HG03469 (cell line): ENCODE results near the gene SNX8.

Source experiments
- ATAC-seq: cut with Tn5 transposase; IDR thresholded peaks from one replicate; pipeline ENCODE4 v1.9.1; 2021; ENCODE audit warnings: mild to moderate bottlenecking, moderate library complexity, moderate number of reproducible peaks; ENCODE audit not compliant: unreplicated experiment

The SNX8 gene

DNA sequence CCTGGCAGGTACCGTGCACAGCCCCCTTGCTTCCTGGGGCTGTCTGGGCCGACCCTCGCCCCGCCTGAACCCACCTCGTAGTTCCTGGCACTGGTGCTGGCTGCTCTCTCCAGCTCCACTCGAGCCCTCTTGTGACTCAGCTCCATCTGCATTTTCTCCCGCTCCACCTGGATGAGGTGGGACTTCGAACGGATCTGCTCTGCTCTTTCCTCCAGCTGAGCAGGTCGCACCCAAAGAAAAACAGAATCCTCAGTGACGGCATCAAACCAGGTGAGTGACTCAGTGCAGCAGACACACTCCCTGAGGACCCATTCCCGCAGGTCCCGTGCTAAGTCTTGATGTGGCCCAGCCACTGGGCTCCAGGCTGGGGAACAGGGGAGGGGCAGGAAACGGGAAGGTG is 88.9 kb downstream of the SNX8 start:
- no peak for ATAC-seq

GRCh38 chr7:2224934-2225333 is 89.3 kb downstream of the SNX8 start:
- ATAC-seq, result no peak

DNA sequence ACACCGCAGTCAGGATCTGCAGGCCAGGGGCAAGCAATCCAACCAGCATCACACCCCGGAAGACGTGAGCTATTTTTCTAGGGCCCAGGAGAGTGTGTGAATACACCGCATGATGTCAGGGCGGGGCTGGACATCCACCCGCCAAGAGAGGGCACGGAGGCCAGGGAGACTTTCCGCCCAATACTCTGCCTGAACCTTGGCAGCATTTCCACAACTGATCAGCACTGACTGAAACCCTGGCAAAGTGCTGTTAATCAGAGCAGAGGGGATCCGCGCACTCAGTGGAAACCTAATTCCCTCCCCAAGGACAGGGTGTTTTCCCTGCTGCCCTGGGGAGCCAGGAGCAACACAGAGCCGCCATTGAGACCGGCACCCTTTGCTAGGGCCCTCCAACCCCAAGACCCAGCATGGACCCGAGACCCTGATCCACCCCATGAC is 89.7 kb downstream of the SNX8 start:
- no peak for ATAC-seq

DNA sequence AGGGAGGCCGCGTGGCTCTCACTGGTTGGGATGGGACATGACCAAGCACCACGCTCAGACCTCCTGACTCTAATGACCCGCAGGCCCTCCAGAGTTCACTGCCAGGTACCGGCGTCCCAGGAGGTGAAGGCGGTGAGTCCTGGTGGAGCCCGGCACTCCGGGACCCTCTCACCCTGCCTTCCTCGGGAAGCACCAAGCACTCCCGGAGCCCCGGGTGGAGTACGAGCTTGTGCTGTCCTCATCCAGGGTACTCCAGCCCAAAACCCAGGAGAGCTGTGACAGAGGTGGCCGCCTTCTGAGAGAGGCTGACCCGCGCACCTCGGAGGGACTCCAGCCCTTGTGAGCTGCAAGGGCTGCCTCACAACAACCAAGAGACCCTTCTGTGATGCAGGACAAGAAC is 90.9 kb downstream of the SNX8 start:
- no peak for ATAC-seq

DNA sequence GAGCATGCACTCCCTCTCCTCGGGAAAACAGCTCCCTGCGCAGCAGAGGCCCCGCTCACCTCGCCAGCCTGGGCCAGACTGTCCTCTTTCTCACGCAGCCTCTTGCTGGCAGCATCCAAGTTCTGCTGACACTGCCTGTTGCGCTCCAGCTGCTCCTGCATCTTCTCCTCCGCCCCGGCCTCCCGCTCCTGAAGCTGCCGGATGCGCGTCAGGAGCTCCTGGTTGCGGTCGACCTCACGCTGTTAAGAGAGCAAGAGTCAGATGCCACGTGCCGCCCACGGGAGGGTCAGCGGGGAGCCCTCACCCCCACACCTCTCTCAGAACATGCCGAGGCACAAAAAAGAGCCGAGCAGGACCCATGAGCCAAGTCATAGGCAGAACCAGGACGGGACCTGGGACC is 91.7 kb downstream of the SNX8 start:
- no peak for ATAC-seq

DNA sequence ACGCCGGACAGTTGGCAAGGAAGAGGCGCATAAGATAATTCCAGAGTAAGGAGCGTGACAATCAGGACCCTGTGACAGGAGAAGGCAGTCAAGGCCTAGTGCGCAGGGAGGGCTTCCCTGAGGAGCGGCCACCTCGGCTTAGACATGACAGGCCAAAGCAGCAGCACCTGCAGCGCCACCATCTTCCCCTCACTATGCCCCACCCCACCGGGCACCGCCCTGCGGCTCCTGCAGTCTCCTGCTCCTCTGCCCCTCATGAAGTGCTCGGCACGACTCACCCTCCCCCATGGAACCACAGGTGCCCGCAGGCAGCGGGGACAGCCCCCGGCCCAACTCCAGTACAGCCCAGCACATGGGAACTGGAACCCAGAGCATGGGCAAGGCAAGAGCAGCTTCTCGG is 93.3 kb downstream of the SNX8 start:
- ATAC-seq, result no peak

- ATAC-seq, result no peak
These were observed 93.7 kb downstream of the SNX8 start for GRCh38 chr7:2220506-2220905.

DNA sequence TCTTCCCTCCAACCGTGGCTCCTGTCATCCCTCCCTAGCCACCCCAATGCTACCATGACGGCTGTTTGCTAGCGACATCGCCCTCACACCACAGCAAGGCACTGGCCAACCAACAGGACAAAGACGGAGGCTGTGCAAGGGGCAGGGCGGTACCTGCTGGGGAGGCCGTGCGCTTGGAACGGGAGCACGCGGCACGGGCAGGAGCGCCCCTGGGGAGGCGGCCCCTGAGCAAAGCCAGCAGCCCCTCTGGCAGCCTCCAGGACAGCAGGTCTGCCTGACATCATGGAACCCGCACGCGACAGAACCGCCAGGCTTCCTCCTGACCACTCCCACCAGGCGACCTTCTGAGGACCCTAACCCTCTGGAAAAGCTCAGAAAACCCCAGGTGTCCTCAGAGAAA is 94.2 kb downstream of the SNX8 start:
- no peak for ATAC-seq

GRCh38 chr7:2219606-2220005 is 94.6 kb downstream of the SNX8 start:
- no peak for ATAC-seq

DNA sequence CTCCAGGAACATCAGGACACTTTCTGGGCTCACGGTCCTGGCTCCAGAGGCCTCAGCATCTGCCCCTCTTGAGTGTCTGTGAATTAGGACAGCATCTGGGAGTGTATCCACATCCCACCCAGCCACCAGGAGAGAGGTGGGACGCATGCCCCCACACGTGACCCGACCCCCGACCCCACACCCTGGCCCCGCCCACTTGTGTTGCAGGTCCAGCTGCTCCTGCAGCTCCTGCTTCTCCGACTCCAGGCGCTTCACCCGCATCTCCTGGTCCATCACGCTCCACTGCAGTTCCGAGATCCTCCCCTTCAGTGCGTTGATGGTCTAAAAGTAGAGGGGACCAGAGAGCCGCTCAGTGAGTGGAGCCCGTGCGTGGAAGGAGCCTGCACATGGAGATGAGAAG is 95.1 kb downstream of the SNX8 start:
- ATAC-seq, result no peak

GRCh38 chr7:2218444-2218785 is 95.8 kb downstream of the SNX8 start:
- no peak for ATAC-seq

GRCh38 chr7:2217716-2218443 is 96.4 kb downstream of the SNX8 start:
- ATAC-seq, result no peak

DNA sequence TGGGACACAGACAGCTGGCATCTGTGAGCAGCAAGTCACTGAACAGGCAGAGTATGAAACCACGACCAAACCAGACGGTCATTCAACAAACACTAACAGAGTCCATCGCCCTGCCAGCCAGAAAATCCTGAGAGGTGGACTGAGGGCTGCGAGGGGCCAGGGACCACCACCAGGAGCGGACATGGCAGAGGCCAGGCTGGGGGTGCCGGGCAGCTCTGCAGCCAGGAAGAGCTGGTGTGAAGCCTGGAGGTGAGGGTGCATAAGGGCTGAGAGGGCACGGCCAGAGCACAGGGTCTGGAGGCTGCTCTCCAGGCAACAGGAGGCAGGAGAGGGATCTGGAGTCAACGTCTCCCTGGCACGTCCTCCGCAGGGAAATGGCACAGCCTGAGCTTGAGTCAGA is 97.0 kb downstream of the SNX8 start:
- ATAC-seq, result no peak

- no peak for ATAC-seq
These were observed 98.4 kb downstream of the SNX8 start for GRCh38 chr7:2215851-2216250.

- no peak for ATAC-seq
These were observed 99.6 kb downstream of the SNX8 start for GRCh38 chr7:2214636-2215035.

GRCh38 chr7:2213551-2214215 is 100.6 kb downstream of the SNX8 start:
- ATAC-seq, result no peak

GRCh38 chr7:2212906-2213305 is 101.3 kb downstream of the SNX8 start:
- ATAC-seq, result no peak

DNA sequence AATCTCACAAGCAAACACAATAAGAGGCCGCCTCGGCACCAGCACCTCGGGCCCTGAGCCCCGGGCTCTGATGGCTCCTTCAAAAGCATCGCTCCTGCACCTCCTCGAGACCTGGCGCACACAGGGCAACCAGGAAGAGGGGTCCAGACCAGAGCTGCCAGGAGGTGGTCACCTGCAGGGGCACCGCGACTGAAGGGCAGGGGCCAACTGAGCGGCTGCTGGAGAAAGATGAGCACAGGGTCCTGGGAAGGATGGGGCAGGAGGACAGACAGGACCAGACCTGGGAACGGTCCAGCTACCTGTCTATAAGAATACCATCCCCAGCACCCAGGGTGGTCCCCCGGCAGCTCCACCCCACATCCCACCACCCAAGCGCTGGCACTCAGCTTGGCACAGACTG is 102.3 kb downstream of the SNX8 start:
- ATAC-seq, result no peak

- ATAC-seq, result no peak
These were observed 102.9 kb downstream of the SNX8 start for GRCh38 chr7:2211259-2211880.

DNA sequence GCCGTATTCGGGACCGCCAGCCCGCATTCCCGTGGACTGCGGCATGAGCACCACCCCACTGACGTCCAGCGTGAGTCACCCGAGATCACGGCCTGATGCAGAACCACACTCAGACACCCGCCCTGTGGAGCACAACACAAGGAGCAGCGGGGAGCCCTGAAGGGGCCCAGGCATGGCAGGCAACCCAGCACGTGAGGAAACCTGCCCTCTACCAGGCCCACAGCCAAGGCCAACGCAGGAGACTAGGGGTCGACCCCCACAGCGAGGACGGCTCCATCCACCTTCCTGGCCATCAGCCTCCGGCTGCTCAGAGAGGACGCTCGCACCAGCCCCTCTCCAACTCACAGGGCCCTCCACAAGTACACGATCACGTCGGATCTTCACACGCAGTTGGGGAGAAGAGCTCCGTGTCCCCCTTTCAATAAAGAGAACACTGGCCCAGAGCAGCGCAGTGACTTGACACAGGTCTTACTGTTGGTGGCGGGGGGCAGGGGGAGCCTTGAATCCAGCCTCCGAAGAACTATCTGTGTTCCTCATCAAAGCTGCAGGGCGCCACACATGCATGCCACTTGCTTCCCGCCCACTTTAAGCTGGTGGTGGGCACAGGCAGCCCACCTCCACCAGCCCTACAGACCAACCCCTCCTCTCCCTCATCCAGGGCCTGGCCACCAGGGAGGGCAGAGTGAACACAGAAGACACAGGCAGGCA is 103.5 kb downstream of the SNX8 start:
- no peak for ATAC-seq

DNA sequence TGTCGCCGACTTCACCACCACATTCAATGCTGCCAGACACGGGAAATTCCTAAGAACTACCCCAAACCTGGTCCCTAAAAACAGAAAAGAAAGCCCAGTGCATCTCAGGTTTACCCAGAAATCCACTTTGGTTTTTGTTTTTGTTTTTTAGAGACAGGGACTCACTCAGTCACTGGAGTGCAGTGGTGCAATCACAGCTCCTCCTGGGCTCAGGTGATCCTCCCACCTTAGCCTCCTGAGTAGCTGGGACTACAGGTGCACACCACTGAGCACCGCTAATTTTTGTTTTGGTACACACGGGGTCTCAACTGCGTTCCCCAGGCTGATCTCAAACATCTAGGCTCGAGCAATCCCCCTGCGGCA is 104.3 kb downstream of the SNX8 start:
- no peak for ATAC-seq
